B cell (primary cell): ENCODE measurements around the gene PCMTD2. TPM values are rescaled to one million over a fixed set of nuclear protein-coding genes. Genes with fewer than 3 reads are reported as not detected.

Experiments used
- polyA plus RNA-seq: library from polyadenylated mRNA; depleted of rRNA; stranded (reverse); fragments of >200 nt; gene quantifications from 2 replicates; pipeline ENCODE4 v1.2.3, GENCODE V29; 2012
- small RNA-seq: library from RNA; depleted of rRNA; stranded (forward); fragments of <200 nt; gene quantifications from one replicate; pipeline ENCODE3, GENCODE V24; 2012; ENCODE audit warnings: low replicate concordance, low read depth; ENCODE audit not compliant: insufficient read length
- total RNA-seq, 2 donors: library from RNA; stranded (reverse); fragments of 120-200 nt in 1 of 2; gene quantifications; 1 replicate in 1 of 2; 2 replicates in 1 of 2; pipeline versions ENCODE4 v1.2.3 to v1.2.4, GENCODE V29; 2013 to 2022

PCMTD2 gene
- total and polyA plus RNA-seq, 2 donors (not counting 1 experiment from before 2014, with no cell fraction given) = 39.8 to 131 TPM

Small RNA genes within 50 kb of the gene (small RNA-seq; reads per million reads assigned to genes)
- gene AL137028.2 = not detected

Other genes with a start within 250 kb of the PCMTD2 start
- 2.5 TPM in 2 replicates for gene C20orf204, start 219.6 kb upstream of the PCMTD2 start, total RNA-seq
- gene C20orf204, start 219.6 kb upstream of the PCMTD2 start, polyA plus RNA-seq = 0.24 and 0.39 TPM in 2 replicates
- gene SOX18, start 206.1 kb upstream of the PCMTD2 start, total RNA-seq = not detected in 2 replicates
- not detected in 2 replicates for gene SOX18, start 206.1 kb upstream of the PCMTD2 start, polyA plus RNA-seq
- 49.3 and 58.1 TPM in 2 replicates for gene TCEA2, start 192.6 kb upstream of the PCMTD2 start, total RNA-seq
- 56.9 and 63.9 TPM in 2 replicates for gene TCEA2, start 192.6 kb upstream of the PCMTD2 start, polyA plus RNA-seq
- 69.4 TPM in 2 replicates for gene RGS19, start 176.2 kb upstream of the PCMTD2 start, total RNA-seq
- 160 and 203 TPM in 2 replicates for gene RGS19, start 176.2 kb upstream of the PCMTD2 start, polyA plus RNA-seq
- gene OPRL1, start 175.7 kb upstream of the PCMTD2 start, total RNA-seq = 6.2 and 7.3 TPM in 2 replicates
- gene OPRL1, start 175.7 kb upstream of the PCMTD2 start, polyA plus RNA-seq = 3.1 and 3.5 TPM in 2 replicates
- 1.8 and 1.9 TPM in 2 replicates for gene LKAAEAR1, start 171.3 kb upstream of the PCMTD2 start, total RNA-seq
- gene LKAAEAR1, start 171.3 kb upstream of the PCMTD2 start, polyA plus RNA-seq = 0.87 TPM in 1 of 2 replicates, not detected in the other
- gene NPBWR2, start 148.2 kb upstream of the PCMTD2 start, total RNA-seq = 0.22 TPM in 1 of 2 replicates, not detected in the other
- 0.21 and 0.22 TPM in 2 replicates for gene NPBWR2, start 148.2 kb upstream of the PCMTD2 start, polyA plus RNA-seq
- 42.2 and 47.3 TPM in 2 replicates for gene MYT1, start 91.3 kb upstream of the PCMTD2 start, total RNA-seq
- gene MYT1, start 91.3 kb upstream of the PCMTD2 start, polyA plus RNA-seq = 0.49 and 0.55 TPM in 2 replicates